Measurements from ENCODE around the gene SNTA1. TPM values are rescaled to one million over a fixed set of nuclear protein-coding genes. Genes with fewer than 3 reads are reported as not detected.
"Not testable (repeated sequence)": the region's sequence is repeated elsewhere in the genome, so short reads cannot be mapped to it uniquely, and the experiment has no call there.

The SNTA1 gene
- total RNA-seq, 1 experiment from 2014 or later: 14.6 TPM

GRCh38 chr20:33466303-33466646 is 22.7 kb upstream of the SNTA1 start (continued):
- no peak for TF ChIP-seq YY1 (IDR thresholded peaks at IDR 0.05; ENCODE audit: extremely low read depth, insufficient replicate concordance, low read depth, low read length)
- no peak for TF ChIP-seq POLR2AphosphoS5 (IDR thresholded peaks at IDR 0.05; ENCODE audit: low read depth, low read length)
- no peak for TF ChIP-seq SRF (IDR thresholded peaks at IDR 0.05; ENCODE audit: low read depth)
- no peak for TF ChIP-seq EZH2phosphoT487 (IDR thresholded peaks at IDR 0.05; ENCODE audit: borderline replicate concordance)

GRCh38 chr20:33465481-33466302 is 22.1 kb upstream of the SNTA1 start:
- no TSS peak for BruUV-seq (replicated peaks)
- no peak overlapping the region for H3K9ac ChIP-seq (ENCODE audit: low read length)
- no peaks in the 10 kb centered on the region for H3K36me3 ChIP-seq (ENCODE audit: control insufficient read depth in 1 of 2, insufficient read depth in 2 of 2, low read length in 2 of 2)
- ChIA-PET CTCF (interaction anchor here (1.0 kb wide), 1 partner anchor 8 kb away, joined by 3 read pairs; no protein-coding TSS in a partner anchor), POLR2A (no interaction called here), RAD21 (ENCODE audit: low non-redundant PET in 1 of 2, low total read pairs in 2 of 2, uncharacterized antibody in 2 of 2, unreplicated experiment in 2 of 2) (no interaction called here)
- no peaks in the 10 kb centered on the region for H3K9me2 ChIP-seq (ENCODE audit: insufficient read depth)
- ATAC-seq: no peak
- H3K27me3 ChIP-seq (ENCODE audit: insufficient read depth, low read length): no peaks in the 10 kb centered on the region
- no peak for DNase-seq (ENCODE audit: low read depth, low spot score)
- no peak overlapping the region for H3K27ac ChIP-seq (ENCODE audit: low read depth, low read length)
- H3K4me3 ChIP-seq (replicated peaks in 1 of 2; ENCODE audit: low read depth in 1 of 2, low read length in 2 of 2): no peak overlapping the region
- H2AFZ ChIP-seq (ENCODE audit: low read depth, low read length, poor library complexity, severe bottlenecking): no peak overlapping the region
- H3K79me2 ChIP-seq (ENCODE audit: insufficient read depth, low read length): no peaks in the 10 kb centered on the region
- TF ChIP-seq YY1 (IDR thresholded peaks at IDR 0.05; ENCODE audit: extremely low read depth, insufficient replicate concordance, low read depth, low read length) (no peak), POLR2A (IDR thresholded peaks at IDR 0.05; ENCODE audit: borderline replicate concordance, extremely low read depth, insufficient read depth, insufficient read length) (no peak), EZH2phosphoT487 (IDR thresholded peaks at IDR 0.05; ENCODE audit: borderline replicate concordance) (no peak), JUND (IDR thresholded peaks at IDR 0.05) (no peak), CTCF (IDR thresholded peaks at IDR 0.05 in 2 of 3, conservative IDR thresholded peaks at IDR 0.05 in 1 of 3; ENCODE audit: borderline replicate concordance in 1 of 3, insufficient read depth in 1 of 3, low read depth in 2 of 3, low read length in 2 of 3) (no peak), ELF1 (IDR thresholded peaks at IDR 0.05; ENCODE audit: borderline replicate concordance, low read depth) (no peak), ATF3 (IDR thresholded peaks at IDR 0.05) (no peak), SRF (IDR thresholded peaks at IDR 0.05; ENCODE audit: low read depth) (no peak), SIN3A (IDR thresholded peaks at IDR 0.05; ENCODE audit: low read depth) (no peak), RAD21 (IDR thresholded peaks at IDR 0.05; ENCODE audit: low read depth) (no peak)
- intact Hi-C loops (cut with micrococcal nuclease): no loop called here
- no peaks in the 10 kb centered on the region for H3K9me3 ChIP-seq (ENCODE audit: control insufficient read depth in 1 of 2, insufficient read depth in 1 of 2, low read depth in 1 of 2, low read length in 2 of 2)
- H3K4me1 ChIP-seq (ENCODE audit: control insufficient read depth in 1 of 2, insufficient read depth in 2 of 2, low read length in 2 of 2): peaks cover 0 to 2% of the 10 kb centered on the region in 2 experiments; a peak in 1 of 4 replicates
- H4K20me1 ChIP-seq (ENCODE audit: insufficient read depth): no peaks in the 10 kb centered on the region
- no peak overlapping the region for H3K4me2 ChIP-seq (ENCODE audit: low read length)

- H3K79me2 ChIP-seq (ENCODE audit: insufficient read depth, low read length); H3K9ac ChIP-seq (ENCODE audit: low read length); H3K4me1 ChIP-seq (ENCODE audit: control insufficient read depth in 1 of 2, insufficient read depth in 2 of 2, low read length in 2 of 2); ATAC-seq; POLR2A ChIA-PET; CTCF ChIA-PET; H3K27ac ChIP-seq (ENCODE audit: low read depth, low read length); H3K9me2 ChIP-seq (ENCODE audit: insufficient read depth); intact Hi-C loops (cut with micrococcal nuclease); H4K20me1 ChIP-seq (ENCODE audit: insufficient read depth); H3K9me3 ChIP-seq (ENCODE audit: control insufficient read depth in 1 of 2, insufficient read depth in 1 of 2, low read depth in 1 of 2, low read length in 2 of 2); H3K4me2 ChIP-seq (ENCODE audit: low read length); H2AFZ ChIP-seq (ENCODE audit: low read depth, low read length, poor library complexity, severe bottlenecking); H3K36me3 ChIP-seq (ENCODE audit: control insufficient read depth in 1 of 2, insufficient read depth in 2 of 2, low read length in 2 of 2); H3K27me3 ChIP-seq (ENCODE audit: insufficient read depth, low read length); DNase-seq (ENCODE audit: low read depth, low spot score); BruUV-seq (replicated peaks); H3K4me3 ChIP-seq (replicated peaks in 1 of 2; ENCODE audit: low read depth in 1 of 2, low read length in 2 of 2): not testable (repeated sequence)
- RAD21 ChIA-PET (ENCODE audit: low non-redundant PET in 1 of 2, low total read pairs in 2 of 2, uncharacterized antibody in 2 of 2, unreplicated experiment in 2 of 2): interaction anchor here in 1 of 2 experiments (0.6 kb wide), 1 partner anchor 114 kb away, joined by 4 read pairs; no protein-coding TSS in a partner anchor
These were observed 21.2 kb upstream of the SNTA1 start for GRCh38 chr20:33464759-33465158.

All from HCT116 (cell line).